Measurements from ENCODE around the gene CBARP.
A peak's percentile ranks its signal among the peaks of the same experiment; 100 is the strongest.

The CBARP gene

GRCh38 chr19:1275260-1275975 lies 37.6 kb upstream of the CBARP start, which contains the start of gene FAM174C:
TSS of gene FAM174C (plus strand) at chr19:1275530. CDS start at chr19:1275550, 20 bp downstream.
- peak; percentile 91 to 96 for DNase-seq (ENCODE audit: extremely low read depth in 1 of 2, low read depth in 1 of 2)

GRCh38 chr19:1274852-1275259 lies 37.1 kb upstream of the CBARP start:
- no peak for DNase-seq (ENCODE audit: extremely low read depth in 1 of 2, low read depth in 1 of 2)

- no peak for DNase-seq (ENCODE audit: extremely low read depth in 1 of 2, low read depth in 1 of 2)
Observed at GRCh38 chr19:1274081-1274851, 36.5 kb upstream of the CBARP start.

- no peak for DNase-seq (ENCODE audit: extremely low read depth in 1 of 2, low read depth in 1 of 2)
Observed at GRCh38 chr19:1273263-1274041, 35.6 kb upstream of the CBARP start.

- DNase-seq (ENCODE audit: extremely low read depth in 1 of 2, low read depth in 1 of 2) = no peak
Observed at GRCh38 chr19:1272423-1273262, 34.8 kb upstream of the CBARP start.

- DNase-seq (ENCODE audit: extremely low read depth in 1 of 2, low read depth in 1 of 2) = no peak
Observed at GRCh38 chr19:1271528-1272422, 34.0 kb upstream of the CBARP start.

GRCh38 chr19:1270854-1271527 lies 33.2 kb upstream of the CBARP start:
- DNase-seq (ENCODE audit: extremely low read depth in 1 of 2, low read depth in 1 of 2) = no peak

GRCh38 chr19:1270213-1270853 lies 32.5 kb upstream of the CBARP start:
- DNase-seq (ENCODE audit: extremely low read depth in 1 of 2, low read depth in 1 of 2) = no peak

- DNase-seq (ENCODE audit: extremely low read depth in 1 of 2, low read depth in 1 of 2) = peak in 1 of 2 donors; percentile 80
Observed at GRCh38 chr19:1269478-1270212, 31.8 kb upstream of the CBARP start.

- DNase-seq (ENCODE audit: extremely low read depth in 1 of 2, low read depth in 1 of 2) = peak; percentile 98 to 99
Observed at GRCh38 chr19:1269065-1269477, 31.3 kb upstream of the CBARP start, which contains the start of gene CIRBP. TSS of gene CIRBP (plus strand) at chr19:1269332. CDS start at chr19:1270934, 1,602 bp downstream.

- DNase-seq (ENCODE audit: extremely low read depth in 1 of 2, low read depth in 1 of 2) = no peak
Observed at GRCh38 chr19:1268226-1269064, 30.6 kb upstream of the CBARP start.

- no peak for DNase-seq (ENCODE audit: extremely low read depth in 1 of 2, low read depth in 1 of 2)
Observed at GRCh38 chr19:1267477-1268225, 29.8 kb upstream of the CBARP start.

GRCh38 chr19:1266916-1267476 lies 29.2 kb upstream of the CBARP start:
- DNase-seq (ENCODE audit: extremely low read depth in 1 of 2, low read depth in 1 of 2) = peak in 1 of 2 donors; percentile 63

GRCh38 chr19:1266129-1266915 lies 28.5 kb upstream of the CBARP start:
- DNase-seq (ENCODE audit: extremely low read depth in 1 of 2, low read depth in 1 of 2) = peak in 1 of 2 donors; percentile 78

- DNase-seq (ENCODE audit: extremely low read depth in 1 of 2, low read depth in 1 of 2) = no peak
Observed at GRCh38 chr19:1265615-1266128, 27.9 kb upstream of the CBARP start.

All from activated CD8-positive, alpha-beta memory T cell treated with anti-CD3 and anti-CD28 coated beads for 1 hour (primary cell).